Activated CD8-positive, alpha-beta memory T cell treated with anti-CD3 and anti-CD28 coated beads for 1 hour (primary cell): ENCODE data around the gene FAM98C.

Source experiments
- DNase-seq, 2 donors: peaks; one replicate each; pipeline ENCODE4 v3.0.0-alpha.2; 2020; ENCODE audit warnings: low read depth in 1 of 2; ENCODE audit errors: extremely low read depth in 1 of 2

Gene FAM98C

GRCh38 chr19:38451629-38452028 is 48.7 kb downstream of the FAM98C start:
- DNase-seq, result no peak

GRCh38 chr19:38452430-38453366 is 49.8 kb downstream of the FAM98C start:
- no peak for DNase-seq

GRCh38 chr19:38453596-38453995 is 50.7 kb downstream of the FAM98C start:
- DNase-seq, result no peak

GRCh38 chr19:38455031-38455430 is 52.1 kb downstream of the FAM98C start:
- no peak for DNase-seq

GRCh38 chr19:38457202-38457601 is 54.3 kb downstream of the FAM98C start:
- DNase-seq, result no peak

- DNase-seq, result no peak
Observed at GRCh38 chr19:38457690-38458405, 55.0 kb downstream of the FAM98C start.
